AG09309 (cell line): ENCODE data around the gene ZC3H12C.
A peak's percentile ranks its signal among the peaks of the same experiment; 100 is the strongest.

Experiments used
- DNase-seq: peaks from one replicate; pipeline ENCODE4 v3.0.0-alpha.2; 2010; ENCODE audit warnings: low read depth
- H3K4me3 ChIP-seq: 2 replicates; pipeline ENCODE4 v1.5.1; 2011; ENCODE audit warnings: mild to moderate bottlenecking, low read depth, low read length, moderate library complexity; ENCODE audit not compliant: control insufficient read depth
- TF ChIP-seq, protein P1 (sequence below): IDR thresholded peaks from 2 replicates; pipeline ENCODE4 v1.5.1; 2011; ENCODE audit warnings: mild to moderate bottlenecking, low read depth, low read length, inconsistent platforms; ENCODE audit not compliant: insufficient read depth, control insufficient read depth; ENCODE audit errors: missing control alignments

Gene ZC3H12C

DNA sequence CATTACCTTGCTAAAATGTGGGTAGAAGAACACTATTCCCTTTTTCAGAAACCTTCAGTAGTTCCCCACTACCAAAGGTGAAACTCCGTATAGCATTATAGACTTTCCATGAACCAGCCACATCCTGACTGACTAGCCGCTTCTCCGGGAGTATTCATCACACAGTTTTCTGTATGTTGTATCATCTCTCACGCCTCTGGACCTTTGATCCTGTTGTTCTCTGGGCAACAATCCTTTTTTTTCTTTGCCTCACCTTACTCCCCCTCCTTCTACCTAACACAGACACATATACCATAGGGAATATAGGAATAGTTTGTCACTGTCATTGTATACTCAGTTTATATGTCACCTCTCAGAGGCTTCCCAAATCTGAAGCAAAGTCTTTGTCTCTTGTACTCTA is 20.8 kb downstream of the ZC3H12C start:
- H3K4me3 ChIP-seq: no peak overlapping the region
- DNase-seq: no peak
- TF ChIP-seq, protein P1, sequence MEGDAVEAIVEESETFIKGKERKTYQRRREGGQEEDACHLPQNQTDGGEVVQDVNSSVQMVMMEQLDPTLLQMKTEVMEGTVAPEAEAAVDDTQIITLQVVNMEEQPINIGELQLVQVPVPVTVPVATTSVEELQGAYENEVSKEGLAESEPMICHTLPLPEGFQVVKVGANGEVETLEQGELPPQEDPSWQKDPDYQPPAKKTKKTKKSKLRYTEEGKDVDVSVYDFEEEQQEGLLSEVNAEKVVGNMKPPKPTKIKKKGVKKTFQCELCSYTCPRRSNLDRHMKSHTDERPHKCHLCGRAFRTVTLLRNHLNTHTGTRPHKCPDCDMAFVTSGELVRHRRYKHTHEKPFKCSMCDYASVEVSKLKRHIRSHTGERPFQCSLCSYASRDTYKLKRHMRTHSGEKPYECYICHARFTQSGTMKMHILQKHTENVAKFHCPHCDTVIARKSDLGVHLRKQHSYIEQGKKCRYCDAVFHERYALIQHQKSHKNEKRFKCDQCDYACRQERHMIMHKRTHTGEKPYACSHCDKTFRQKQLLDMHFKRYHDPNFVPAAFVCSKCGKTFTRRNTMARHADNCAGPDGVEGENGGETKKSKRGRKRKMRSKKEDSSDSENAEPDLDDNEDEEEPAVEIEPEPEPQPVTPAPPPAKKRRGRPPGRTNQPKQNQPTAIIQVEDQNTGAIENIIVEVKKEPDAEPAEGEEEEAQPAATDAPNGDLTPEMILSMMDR: no peak

- TF ChIP-seq, protein P1: no peak
- no peak overlapping the region for H3K4me3 ChIP-seq
- no peak for DNase-seq
These were observed 26.1 kb downstream of the ZC3H12C start for GRCh38 chr11:110119317-110119716.

DNA sequence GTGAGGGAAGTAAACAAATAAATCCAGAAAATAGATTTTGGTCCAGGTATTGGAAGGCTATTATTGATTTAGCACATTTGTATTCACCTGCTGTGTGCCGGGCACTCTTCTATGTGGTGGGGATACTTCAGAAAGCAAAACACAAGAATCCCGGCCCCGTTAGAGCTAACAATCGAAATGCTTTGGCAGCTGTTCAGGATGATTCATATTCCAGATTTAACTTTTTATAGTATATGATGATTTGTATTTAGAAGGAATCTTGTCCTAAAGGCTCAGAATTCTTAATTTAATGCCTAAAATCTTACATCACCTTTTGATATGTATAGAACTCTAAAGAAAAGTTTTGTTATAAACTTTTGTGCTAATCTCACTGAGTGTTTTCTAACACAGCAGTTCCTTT is 28.0 kb downstream of the ZC3H12C start:
- H3K4me3 ChIP-seq: no peak overlapping the region
- TF ChIP-seq, protein P1: no peak
- DNase-seq: no peak

DNA sequence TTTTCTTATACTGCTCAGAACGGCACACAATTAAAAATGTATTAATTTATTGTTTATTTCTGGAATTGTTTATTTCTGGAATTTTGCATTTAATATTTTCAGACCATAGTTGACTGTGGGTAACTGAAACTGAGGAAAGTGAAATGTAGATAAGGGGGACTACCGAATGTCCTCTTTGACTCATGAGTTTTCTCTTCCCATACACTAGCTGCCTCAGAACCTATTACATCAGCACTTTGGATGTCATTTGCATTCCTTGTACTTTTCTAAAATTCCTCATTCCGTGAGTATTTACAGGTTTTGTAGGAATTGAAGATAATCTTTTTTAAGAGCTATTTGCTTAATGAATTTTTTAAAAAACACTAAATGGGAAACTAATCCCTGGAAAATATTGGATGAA is 29.8 kb downstream of the ZC3H12C start:
- TF ChIP-seq, protein P1: no peak
- peak; percentile 38 for DNase-seq
- no peak overlapping the region for H3K4me3 ChIP-seq

DNA sequence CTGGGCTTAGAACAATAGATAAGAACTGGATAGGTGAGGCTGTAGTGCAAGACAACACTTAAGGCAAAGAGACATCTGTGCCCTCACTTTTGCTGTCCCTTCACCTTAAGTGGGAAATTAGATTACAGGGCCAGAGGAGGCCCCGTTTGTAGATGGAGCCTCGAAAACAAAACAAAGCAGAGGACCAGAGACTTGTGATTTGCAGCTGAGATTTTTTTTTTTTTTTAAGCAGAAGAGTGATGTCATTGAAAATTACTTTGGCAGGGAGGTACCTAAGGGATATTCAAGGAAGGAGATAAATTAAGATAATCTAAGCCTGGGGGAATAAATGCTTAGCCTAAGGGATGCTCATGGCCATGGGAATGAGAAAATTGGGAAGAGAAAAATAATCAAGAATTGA is 31.4 kb downstream of the ZC3H12C start:
- H3K4me3 ChIP-seq: no peak overlapping the region
- TF ChIP-seq, protein P1: no peak
- no peak for DNase-seq

- no peak for DNase-seq
- TF ChIP-seq, protein P1: no peak
- no peak overlapping the region for H3K4me3 ChIP-seq
These were observed 32.4 kb downstream of the ZC3H12C start for GRCh38 chr11:110125632-110126031.

GRCh38 chr11:110126936-110127335 is 33.7 kb downstream of the ZC3H12C start:
- TF ChIP-seq, protein P1: no peak
- DNase-seq: no peak
- H3K4me3 ChIP-seq: no peak overlapping the region
